Measurements from ENCODE around the gene LAMB3. TPM values are rescaled to one million over a fixed set of nuclear protein-coding genes. Genes with fewer than 3 reads are reported as not detected.

Gene LAMB3
- total RNA-seq, 1 donor from 2014 or later, result 4.2 TPM

- Mint-ChIP-seq H3K27me3 (ENCODE audit: low read depth, unreplicated experiment) (peaks cover 38% of the 10 kb centered on the region), H3K27ac (ENCODE audit: unreplicated experiment) (no peak overlapping the region), H3K4me3 (ENCODE audit: unreplicated experiment) (no peak overlapping the region), H3K36me3 (ENCODE audit: low read depth, unreplicated experiment) (no peaks in the 10 kb centered on the region), H3K9me3 (ENCODE audit: unreplicated experiment) (no peaks in the 10 kb centered on the region), H3K4me1 (ENCODE audit: low read depth, unreplicated experiment) (no peaks in the 10 kb centered on the region)
- no peak overlapping the region for H3K27ac ChIP-seq (ENCODE audit: low read depth, low read length)
- DNase-seq (ENCODE audit: low read depth) (no peak), FAIRE-seq (no peak)
- no peaks in the 10 kb centered on the region for H3K27me3 ChIP-seq (ENCODE audit: insufficient read depth, low read length)
- no peaks in the 10 kb centered on the region for H3K9me3 ChIP-seq (ENCODE audit: insufficient read depth, low read depth, low read length)
- TF ChIP-seq, protein P1, sequence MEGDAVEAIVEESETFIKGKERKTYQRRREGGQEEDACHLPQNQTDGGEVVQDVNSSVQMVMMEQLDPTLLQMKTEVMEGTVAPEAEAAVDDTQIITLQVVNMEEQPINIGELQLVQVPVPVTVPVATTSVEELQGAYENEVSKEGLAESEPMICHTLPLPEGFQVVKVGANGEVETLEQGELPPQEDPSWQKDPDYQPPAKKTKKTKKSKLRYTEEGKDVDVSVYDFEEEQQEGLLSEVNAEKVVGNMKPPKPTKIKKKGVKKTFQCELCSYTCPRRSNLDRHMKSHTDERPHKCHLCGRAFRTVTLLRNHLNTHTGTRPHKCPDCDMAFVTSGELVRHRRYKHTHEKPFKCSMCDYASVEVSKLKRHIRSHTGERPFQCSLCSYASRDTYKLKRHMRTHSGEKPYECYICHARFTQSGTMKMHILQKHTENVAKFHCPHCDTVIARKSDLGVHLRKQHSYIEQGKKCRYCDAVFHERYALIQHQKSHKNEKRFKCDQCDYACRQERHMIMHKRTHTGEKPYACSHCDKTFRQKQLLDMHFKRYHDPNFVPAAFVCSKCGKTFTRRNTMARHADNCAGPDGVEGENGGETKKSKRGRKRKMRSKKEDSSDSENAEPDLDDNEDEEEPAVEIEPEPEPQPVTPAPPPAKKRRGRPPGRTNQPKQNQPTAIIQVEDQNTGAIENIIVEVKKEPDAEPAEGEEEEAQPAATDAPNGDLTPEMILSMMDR (IDR thresholded peaks at IDR 0.05; ENCODE audit: insufficient read depth, low read depth, low read length), result no peak
- no peak for TF ChIP-seq EZH2 (IDR thresholded peaks at IDR 0.05; ENCODE audit: insufficient read depth, low read length)
- no peak overlapping the region for H2AFZ ChIP-seq (ENCODE audit: low read depth, low read length)
- H3K4me3 ChIP-seq (ENCODE audit: insufficient read depth, low read depth, low read length), result no peak overlapping the region
- no peak overlapping the region for H3K4me2 ChIP-seq (ENCODE audit: low read length)
- no peaks in the 10 kb centered on the region for H4K20me1 ChIP-seq (ENCODE audit: insufficient read depth, low read length)
- no peaks in the 10 kb centered on the region for H3K4me1 ChIP-seq (ENCODE audit: insufficient read depth, low read length)
- no peaks in the 10 kb centered on the region for H3K36me3 ChIP-seq (ENCODE audit: insufficient read depth, low read length)
- H3K9ac ChIP-seq (ENCODE audit: low read length), result no peak overlapping the region
- no peaks in the 10 kb centered on the region for H3K79me2 ChIP-seq (ENCODE audit: insufficient read depth, low read length)
Observed at GRCh38 chr1:209595028-209595427, 57.2 kb downstream of the LAMB3 start.

DNA sequence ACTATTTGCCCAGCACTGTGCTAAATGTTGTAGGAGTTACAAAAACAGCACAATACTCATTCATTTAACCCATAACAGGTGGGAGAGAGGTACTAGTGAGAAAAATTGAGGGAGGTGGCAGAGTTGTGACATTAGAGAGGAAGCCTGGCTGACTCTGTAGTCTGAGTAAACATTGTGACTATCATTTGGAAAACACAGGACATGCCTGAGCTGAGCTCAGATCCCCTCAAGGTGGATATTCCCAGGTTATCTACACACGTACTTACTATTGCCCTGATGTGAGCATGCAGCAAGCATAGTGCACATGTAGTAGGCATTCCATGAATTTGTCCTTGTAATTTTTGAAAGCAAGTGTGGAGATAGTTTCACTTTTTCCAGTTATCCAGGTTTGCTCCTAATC is 57.8 kb downstream of the LAMB3 start:
- Histone ChIP-seq H3K4me2 (ENCODE audit: low read length) (no peak overlapping the region), H3K9me3 (ENCODE audit: insufficient read depth, low read depth, low read length) (no peaks in the 10 kb centered on the region), H4K20me1 (ENCODE audit: insufficient read depth, low read length) (no peaks in the 10 kb centered on the region), H2AFZ (ENCODE audit: low read depth, low read length) (no peak overlapping the region), H3K4me1 (ENCODE audit: insufficient read depth, low read length) (no peaks in the 10 kb centered on the region), H3K9ac (ENCODE audit: low read length) (no peak overlapping the region), H3K27ac (ENCODE audit: low read depth, low read length) (no peak overlapping the region), H3K4me3 (ENCODE audit: insufficient read depth, low read depth, low read length) (no peak overlapping the region), H3K36me3 (ENCODE audit: insufficient read depth, low read length) (no peaks in the 10 kb centered on the region), H3K79me2 (ENCODE audit: insufficient read depth, low read length) (no peaks in the 10 kb centered on the region), H3K27me3 (ENCODE audit: insufficient read depth, low read length) (no peaks in the 10 kb centered on the region)
- Mint-ChIP-seq H3K27me3 (ENCODE audit: low read depth, unreplicated experiment) (peaks cover 39% of the 10 kb centered on the region), H3K9me3 (ENCODE audit: unreplicated experiment) (peaks cover under 1% of the 10 kb centered on the region), H3K4me3 (ENCODE audit: unreplicated experiment) (no peak overlapping the region), H3K36me3 (ENCODE audit: low read depth, unreplicated experiment) (no peaks in the 10 kb centered on the region), H3K4me1 (ENCODE audit: low read depth, unreplicated experiment) (peaks cover 2% of the 10 kb centered on the region), H3K27ac (ENCODE audit: unreplicated experiment) (no peak overlapping the region)
- FAIRE-seq, result no peak
- TF ChIP-seq, protein P1 (IDR thresholded peaks at IDR 0.05; ENCODE audit: insufficient read depth, low read depth, low read length), result no peak
- TF ChIP-seq EZH2 (IDR thresholded peaks at IDR 0.05; ENCODE audit: insufficient read depth, low read length), result no peak
- DNase-seq (ENCODE audit: low read depth), result no peak

- no peak overlapping the region for H3K27ac ChIP-seq (ENCODE audit: low read depth, low read length)
- H3K4me1 ChIP-seq (ENCODE audit: insufficient read depth, low read length), result no peaks in the 10 kb centered on the region
- no peak overlapping the region for H3K4me3 Mint-ChIP-seq (ENCODE audit: unreplicated experiment)
- H3K4me1 Mint-ChIP-seq (ENCODE audit: low read depth, unreplicated experiment), result peaks cover 2% of the 10 kb centered on the region
- H3K27me3 Mint-ChIP-seq (ENCODE audit: low read depth, unreplicated experiment), result peaks cover 37% of the 10 kb centered on the region
- H3K9me3 Mint-ChIP-seq (ENCODE audit: unreplicated experiment), result peaks cover 2% of the 10 kb centered on the region
- H3K36me3 Mint-ChIP-seq (ENCODE audit: low read depth, unreplicated experiment), result no peaks in the 10 kb centered on the region
- DNase-seq (ENCODE audit: low read depth), result no peak
- no peak overlapping the region for H3K27ac Mint-ChIP-seq (ENCODE audit: unreplicated experiment)
- H3K4me2 ChIP-seq (ENCODE audit: low read length), result no peak overlapping the region
- H3K27me3 ChIP-seq (ENCODE audit: insufficient read depth, low read length), result no peaks in the 10 kb centered on the region
- H2AFZ ChIP-seq (ENCODE audit: low read depth, low read length), result no peak overlapping the region
- TF ChIP-seq EZH2 (IDR thresholded peaks at IDR 0.05; ENCODE audit: insufficient read depth, low read length), result no peak
- TF ChIP-seq, protein P1 (IDR thresholded peaks at IDR 0.05; ENCODE audit: insufficient read depth, low read depth, low read length), result no peak
- FAIRE-seq, result no peak
- H4K20me1 ChIP-seq (ENCODE audit: insufficient read depth, low read length), result no peaks in the 10 kb centered on the region
- H3K4me3 ChIP-seq (ENCODE audit: insufficient read depth, low read depth, low read length), result no peak overlapping the region
- no peaks in the 10 kb centered on the region for H3K79me2 ChIP-seq (ENCODE audit: insufficient read depth, low read length)
- H3K36me3 ChIP-seq (ENCODE audit: insufficient read depth, low read length), result no peaks in the 10 kb centered on the region
- H3K9me3 ChIP-seq (ENCODE audit: insufficient read depth, low read depth, low read length), result no peaks in the 10 kb centered on the region
- no peak overlapping the region for H3K9ac ChIP-seq (ENCODE audit: low read length)
Observed at GRCh38 chr1:209593747-209594146, 58.5 kb downstream of the LAMB3 start.

All from astrocyte (in vitro differentiated cells and primary cell).